Liver (tissue), 9 donors: ENCODE measurements around the gene ITGA11. TPM values are rescaled to one million over a fixed set of nuclear protein-coding genes. Genes with fewer than 3 reads are reported as not detected.

Experiments used
- DNase-seq: peaks from one replicate; pipeline ENCODE4 v3.0.0-alpha.2; 2017; ENCODE audit warnings: low spot score
- H3K27ac ChIP-seq, 2 donors: one replicate each; pipeline ENCODE4 v1.7.0; 2013; ENCODE audit warnings: inconsistent platforms in 2 of 2, low read length in 2 of 2, control low read depth in 1 of 2, low read depth in 1 of 2, mild to moderate bottlenecking in 1 of 2
- H3K27me3 ChIP-seq, 4 donors: one replicate each; pipeline versions ENCODE4 v1.6.1 to v1.7.0; 2013; ENCODE audit warnings: low read length in 3 of 4, inconsistent platforms in 1 of 4, mild to moderate bottlenecking in 1 of 4, moderate library complexity in 1 of 4; ENCODE audit not compliant: control insufficient read depth in 4 of 4, insufficient read depth in 4 of 4
- H3K36me3 ChIP-seq, 4 donors: one replicate each; pipeline versions ENCODE4 v1.6.1 to v1.7.0; 2013; ENCODE audit warnings: low read length in 3 of 4, mild to moderate bottlenecking in 3 of 4, low read depth in 1 of 4, moderate library complexity in 1 of 4; ENCODE audit not compliant: control insufficient read depth in 4 of 4, insufficient read depth in 3 of 4
- H3K4me1 ChIP-seq, 4 donors: one replicate each; pipeline versions ENCODE4 v1.6.1 to v1.7.0; 2013; ENCODE audit warnings: low read length in 3 of 4, mild to moderate bottlenecking in 3 of 4, moderate library complexity in 1 of 4; ENCODE audit not compliant: control insufficient read depth in 4 of 4, insufficient read depth in 4 of 4
- H3K4me3 ChIP-seq, 3 donors: one replicate each; pipeline versions ENCODE4 v1.6.1 to v1.7.0; 2013; ENCODE audit warnings: low read length in 3 of 3, control low read depth in 1 of 3, low read depth in 1 of 3, mild to moderate bottlenecking in 1 of 3
- H3K9ac ChIP-seq, 2 donors: one replicate each; pipeline ENCODE4 v1.7.0; 2013; ENCODE audit warnings: low read length in 2 of 2, mild to moderate bottlenecking in 2 of 2, moderate library complexity in 2 of 2, control low read depth in 1 of 2, low read depth in 1 of 2
- H3K9me3 ChIP-seq, 4 donors: one replicate each; pipeline versions ENCODE4 v1.6.1 to v1.7.0; 2013; ENCODE audit warnings: low read length in 3 of 4; ENCODE audit not compliant: control insufficient read depth in 4 of 4
- CTCF ChIP-seq: fragments of 150-350 bp; IDR thresholded peaks from 2 replicates; pipeline ENCODE4 v1.5.1; 2017; ENCODE audit warnings: improper control_type of control experiment, low read depth, low read length; ENCODE audit not compliant: missing input control
- EGR1 ChIP-seq, 2 donors: IDR thresholded peaks; 2 replicates each; pipeline ENCODE4 v1.6.1; 2016 to 2018; ENCODE audit warnings: antibody characterized with exemption in 2 of 2, low read depth in 2 of 2
- FOXA1 ChIP-seq: IDR thresholded peaks from 2 replicates; pipeline ENCODE4 v1.6.1; 2016; ENCODE audit warnings: antibody characterized with exemption
- FOXA2 ChIP-seq: IDR thresholded peaks from 2 replicates; pipeline ENCODE4 v1.6.1; 2016; ENCODE audit warnings: antibody characterized with exemption
- GABPA ChIP-seq, 2 donors: IDR thresholded peaks in 1 of 2; conservative IDR thresholded peaks in 1 of 2; 2 replicates each; pipeline ENCODE4 v1.6.1; 2016; ENCODE audit warnings: antibody characterized with exemption in 2 of 2, mild to moderate bottlenecking in 1 of 2, moderate library complexity in 1 of 2
- HNF4A ChIP-seq, 2 donors: conservative IDR thresholded peaks; 2 replicates each; pipeline ENCODE4 v1.6.1; 2016; ENCODE audit warnings: antibody characterized with exemption in 2 of 2, mild to moderate bottlenecking in 2 of 2
- HNF4G ChIP-seq: IDR thresholded peaks from 2 replicates; pipeline ENCODE4 v1.6.1; 2016; ENCODE audit warnings: antibody characterized with exemption
- JUND ChIP-seq, 2 donors: IDR thresholded peaks; 2 replicates each; pipeline ENCODE4 v1.6.1; 2016; ENCODE audit warnings: antibody characterized with exemption in 2 of 2
- NR2F2 ChIP-seq: IDR thresholded peaks from 2 replicates; pipeline ENCODE4 v1.6.1; 2016; ENCODE audit warnings: antibody characterized with exemption
- RAD21 ChIP-seq, 2 donors: IDR thresholded peaks; 2 replicates each; pipeline ENCODE4 v1.6.1; 2016; ENCODE audit warnings: antibody characterized with exemption in 2 of 2, mild to moderate bottlenecking in 2 of 2
- REST ChIP-seq: IDR thresholded peaks from 2 replicates; pipeline ENCODE4 v1.6.1; 2016; ENCODE audit warnings: antibody characterized with exemption, mild to moderate bottlenecking
- RXRA ChIP-seq, 2 donors: IDR thresholded peaks; 2 replicates each; pipeline ENCODE4 v1.6.1; 2017 to 2018; ENCODE audit warnings: antibody characterized with exemption in 2 of 2, mild to moderate bottlenecking in 1 of 2
- SP1 ChIP-seq: IDR thresholded peaks from 2 replicates; pipeline ENCODE4 v1.6.1; 2018; ENCODE audit warnings: antibody characterized with exemption, mild to moderate bottlenecking
- TAF1 ChIP-seq: conservative IDR thresholded peaks from 2 replicates; pipeline ENCODE4 v1.6.1; 2016; ENCODE audit warnings: antibody characterized with exemption, mild to moderate bottlenecking
- YY1 ChIP-seq: IDR thresholded peaks from 2 replicates; pipeline ENCODE4 v1.6.1; 2016; ENCODE audit warnings: antibody characterized with exemption, mild to moderate bottlenecking
- ZBTB33 ChIP-seq: IDR thresholded peaks from 2 replicates; pipeline ENCODE4 v1.6.1; 2016; ENCODE audit warnings: antibody characterized with exemption
- WGBS: extraction: QIAGEN DNeasy Blood & Tissue Kit; methylation state at CpG from one replicate; pipeline ENCODE4 v1.1.7; 2013; 5-methylcytosine and 5-hydroxymethylcytosine counted together
- polyA plus RNA-seq, 2 donors: library from polyadenylated mRNA; stranded (reverse) in 1 of 2; unstranded in 1 of 2; fragments of 200-250 nt in 1 of 2; fragments of >200 nt in 1 of 2; fragmentation: Nextera tagmentation in 1 of 2; extraction: Ambion mirVana in 1 of 2; gene quantifications; one replicate each; pipeline versions ENCODE4 v1.2.1 to v1.2.3, GENCODE V29; 2013 to 2015
- total RNA-seq, 2 donors: library from RNA; depleted of rRNA; stranded (reverse); fragments of >200 nt; gene quantifications; one replicate each; pipeline ENCODE4 v1.2.3, GENCODE V29; 2014
- TF ChIP-seq, protein P1 (sequence below): IDR thresholded peaks from 2 replicates; pipeline ENCODE4 v1.6.1; 2016; ENCODE audit warnings: antibody characterized with exemption
- TF ChIP-seq, protein P2 (sequence below): IDR thresholded peaks from 2 replicates; pipeline ENCODE4 v1.6.1; 2016; ENCODE audit warnings: antibody characterized with exemption
- donor health status: healthy.
- donor health status: healthy.
- donor health status: healthy.
- donor health status: healthy.
- donor health status: healthy.

ITGA11 gene
- total and polyA plus RNA-seq, 4 donors: 0.32 to 1.0 (median 0.67) TPM

- peak overlapping the region; percentile 89 to 93 (median 92) for H3K4me3 ChIP-seq
- H3K36me3 ChIP-seq: no peaks in the 10 kb centered on the region
- peak overlapping the region; percentile 98 for H3K27ac ChIP-seq
- no peaks in the 10 kb centered on the region for H3K27me3 ChIP-seq
- H3K4me1 ChIP-seq: peaks cover 13 to 63% (median 52%) of the 10 kb centered on the region in 4 donors
- peak overlapping the region; percentile 55 to 74 for H3K9ac ChIP-seq
- H3K9me3 ChIP-seq: no peaks in the 10 kb centered on the region
- TF ChIP-seq FOXA2 (no peak), GABPA (IDR thresholded peaks at IDR 0.05 in 1 of 2, conservative IDR thresholded peaks at IDR 0.05 in 1 of 2) (no peak), YY1 (no peak)
- DNase-seq: no peak
- 4% methylated on average over 23 of the region's 23 CpGs for WGBS
Measured at GRCh38 chr15:68278595-68279405, 153.2 kb downstream of the ITGA11 start.

GRCh38 chr15:68278345-68278594 is 153.7 kb downstream of the ITGA11 start:
- under 1% methylated on average over 22 of the region's 22 CpGs for WGBS
- peak overlapping the region; percentile 55 to 74 for H3K9ac ChIP-seq
- DNase-seq: peak; percentile 72
- TF ChIP-seq RAD21 (IDR thresholded peaks at IDR 0.05): peak in 1 of 2 donors; percentile 33
- TF ChIP-seq, protein P1, sequence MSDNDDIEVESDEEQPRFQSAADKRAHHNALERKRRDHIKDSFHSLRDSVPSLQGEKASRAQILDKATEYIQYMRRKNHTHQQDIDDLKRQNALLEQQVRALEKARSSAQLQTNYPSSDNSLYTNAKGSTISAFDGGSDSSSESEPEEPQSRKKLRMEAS: no peak
- no peaks in the 10 kb centered on the region for H3K9me3 ChIP-seq
- H3K36me3 ChIP-seq: no peaks in the 10 kb centered on the region
- peak overlapping the region; percentile 89 to 93 (median 92) for H3K4me3 ChIP-seq
- H3K4me1 ChIP-seq: peaks cover 13 to 63% (median 52%) of the 10 kb centered on the region in 4 donors
- H3K27ac ChIP-seq: peak overlapping the region; percentile 98
- no peaks in the 10 kb centered on the region for H3K27me3 ChIP-seq

DNA sequence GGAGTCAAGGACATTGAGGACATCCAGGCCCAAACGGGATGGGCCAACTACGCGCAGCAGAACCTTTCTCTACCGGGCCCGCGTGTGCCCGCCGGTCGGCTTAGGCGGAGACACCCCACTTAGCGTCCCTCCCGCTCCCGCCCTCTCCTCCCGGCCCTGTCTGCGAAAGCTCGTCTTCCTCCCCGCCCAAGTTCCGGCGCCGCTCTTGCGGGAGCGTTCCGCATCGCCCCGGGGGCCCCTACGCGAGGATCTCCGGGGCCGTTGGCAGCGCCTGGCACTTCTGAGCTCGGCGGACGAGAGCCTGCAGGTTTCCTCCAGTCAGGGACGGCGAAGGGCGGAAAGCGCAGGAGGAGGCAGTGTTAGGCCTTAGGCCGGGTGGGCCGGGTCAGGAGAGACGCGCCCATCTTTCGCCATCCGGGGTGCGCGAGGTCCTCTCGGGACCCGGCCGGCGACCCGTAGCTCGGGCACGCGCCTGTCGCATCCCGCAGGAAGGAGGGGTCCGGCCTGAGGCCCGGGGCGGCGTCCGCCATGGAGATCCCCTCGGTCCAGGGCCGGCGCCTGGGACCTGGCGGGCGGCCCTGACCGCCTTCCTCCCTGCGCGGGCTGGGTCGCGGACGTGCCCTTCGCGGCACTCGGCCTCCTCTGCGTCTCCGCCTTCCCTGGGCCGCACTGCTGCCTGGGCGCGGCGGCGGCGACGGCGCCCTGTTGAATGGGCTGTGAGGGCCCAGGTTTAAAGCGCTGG is 154.2 kb downstream of the ITGA11 start, which contains the start of gene FEM1B:
Gene FEM1B (plus strand): TSS at position 143 of the 742 bp plus-strand sequence. CDS start 673 bp downstream, outside the sequence.
- Histone ChIP-seq H3K4me1 (peaks cover 13 to 63% (median 52%) of the 10 kb centered on the region in 4 donors), H3K36me3 (no peaks in the 10 kb centered on the region), H3K9me3 (no peaks in the 10 kb centered on the region), H3K27ac (peak within 1 kb of the TSS; percentile 98), H3K9ac (peak within 1 kb of the TSS; percentile 82 to 95), H3K4me3 (peak within 1 kb of the TSS; percentile 89 to 93 (median 92)), H3K27me3 (no peaks in the 10 kb centered on the region)
- WGBS: under 1% methylated on average over 85 of the region's 85 CpGs
- TF ChIP-seq EGR1 (IDR thresholded peaks at IDR 0.05; ENCODE audit: low read depth in 2 of 2): no peak
- no peak for TF ChIP-seq JUND (IDR thresholded peaks at IDR 0.05)
- peak; percentile 53 to 71 for TF ChIP-seq RXRA (IDR thresholded peaks at IDR 0.05)
- TF ChIP-seq NR2F2: peak; percentile 83
- no peak for TF ChIP-seq HNF4G
- TF ChIP-seq SP1: peak; percentile 59
- TF ChIP-seq FOXA1: no peak
- no peak for TF ChIP-seq RAD21 (IDR thresholded peaks at IDR 0.05)
- peak; percentile 71 for TF ChIP-seq TAF1
- TF ChIP-seq HNF4A (conservative IDR thresholded peaks at IDR 0.05): no peak
- peak; percentile 10 for TF ChIP-seq CTCF
- TF ChIP-seq REST: peak; percentile 75
- TF ChIP-seq, protein P1: peak; percentile 48
- TF ChIP-seq, protein P2, sequence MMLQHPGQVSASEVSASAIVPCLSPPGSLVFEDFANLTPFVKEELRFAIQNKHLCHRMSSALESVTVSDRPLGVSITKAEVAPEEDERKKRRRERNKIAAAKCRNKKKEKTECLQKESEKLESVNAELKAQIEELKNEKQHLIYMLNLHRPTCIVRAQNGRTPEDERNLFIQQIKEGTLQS: no peak
- peak; percentile 66 to 89 for TF ChIP-seq GABPA (IDR thresholded peaks at IDR 0.05 in 1 of 2, conservative IDR thresholded peaks at IDR 0.05 in 1 of 2)
- TF ChIP-seq YY1: peak; percentile 85
- peak; percentile 39 for TF ChIP-seq ZBTB33
- TF ChIP-seq FOXA2: no peak
- DNase-seq: peak; percentile 91
